CD14-positive monocyte (primary cell): ENCODE results near the gene TRIM29. TPM values are rescaled to one million over a fixed set of nuclear protein-coding genes. Genes with fewer than 3 reads are reported as not detected.

Experiments
- DNase-seq, 3 donors: peaks; one replicate each; pipeline ENCODE4 v3.0.0-alpha.2; 2011 to 2022
- H2AFZ ChIP-seq: 2 replicates; pipeline ENCODE4 v1.6.0; 2012; ENCODE audit warnings: mild to moderate bottlenecking, low read depth, low read length, inconsistent platforms; ENCODE audit not compliant: insufficient read depth, poor library complexity, severe bottlenecking
- H3K27ac ChIP-seq, 2 donors: 1 replicate in 1 of 2; 2 replicates in 1 of 2; pipeline ENCODE4 v1.5.1; 2012 to 2013; ENCODE audit warnings: low read length in 2 of 2, control low read depth in 1 of 2, inconsistent platforms in 1 of 2, low read depth in 1 of 2, mild to moderate bottlenecking in 1 of 2
- H3K27me3 ChIP-seq, 2 donors: one replicate each; pipeline versions ENCODE4 v1.6.0 to v1.6.1; 2011 to 2013; ENCODE audit warnings: low read length in 2 of 2; ENCODE audit not compliant: control insufficient read depth in 2 of 2, insufficient read depth in 2 of 2
- H3K36me3 ChIP-seq, 2 donors: replicated peaks in 1 of 2; 1 replicate in 1 of 2; 2 replicates in 1 of 2; pipeline versions ENCODE4 v1.5.1 to v1.6.1; 2012 to 2013; ENCODE audit warnings: low read length in 2 of 2, control low read depth in 1 of 2, inconsistent platforms in 1 of 2, mild to moderate bottlenecking in 1 of 2; ENCODE audit not compliant: insufficient read depth in 2 of 2, control insufficient read depth in 1 of 2
- H3K4me1 ChIP-seq, 2 donors: 1 replicate in 1 of 2; 2 replicates in 1 of 2; pipeline versions ENCODE4 v1.5.1 to v1.6.1; 2012 to 2013; ENCODE audit warnings: low read length in 2 of 2, control low read depth in 1 of 2, inconsistent platforms in 1 of 2, mild to moderate bottlenecking in 1 of 2, moderate library complexity in 1 of 2; ENCODE audit not compliant: insufficient read depth in 2 of 2, control insufficient read depth in 1 of 2
- H3K4me2 ChIP-seq: replicated peaks from 2 replicates; pipeline ENCODE3; 2012; ENCODE audit warnings: low read length, moderate library complexity, mild to moderate bottlenecking; ENCODE audit not compliant: poor library complexity, severe bottlenecking; ENCODE audit errors: extremely low read depth
- H3K4me3 ChIP-seq, 3 experiments: fragments of 200-600 bp in 1 of 3; sonication (generic) in 1 of 3; replicated peaks in 1 of 3; 1 replicate in 2 of 3; 2 replicates in 1 of 3; pipeline ENCODE4 v1.5.1; 2011 to 2013; ENCODE audit warnings: low read length in 3 of 3, mild to moderate bottlenecking in 3 of 3, control low read depth in 2 of 3, low read depth in 2 of 3, inconsistent platforms in 1 of 3, moderate library complexity in 1 of 3
- H3K79me2 ChIP-seq: 2 replicates; pipeline ENCODE4 v1.6.0; 2012; ENCODE audit warnings: mild to moderate bottlenecking, control low read depth, inconsistent platforms, low read length, moderate library complexity; ENCODE audit not compliant: insufficient read depth
- H3K9ac ChIP-seq: 2 replicates; pipeline ENCODE4 v1.6.0; 2017; ENCODE audit warnings: low read length, mild to moderate bottlenecking; ENCODE audit not compliant: insufficient read depth, poor library complexity, severe bottlenecking
- H3K9me3 ChIP-seq, 2 donors: replicated peaks in 1 of 2; 1 replicate in 1 of 2; 2 replicates in 1 of 2; pipeline versions ENCODE4 v1.5.1 to v1.6.1; 2012 to 2013; ENCODE audit warnings: low read length in 2 of 2, control low read depth in 1 of 2; ENCODE audit not compliant: control insufficient read depth in 1 of 2, insufficient read depth in 1 of 2
- H4K20me1 ChIP-seq: 2 replicates; pipeline ENCODE4 v1.6.0; 2012; ENCODE audit warnings: mild to moderate bottlenecking, low read length, control low read depth, moderate library complexity; ENCODE audit not compliant: insufficient read depth
- H3K27ac Mint-ChIP-seq, 7 donors: one replicate each; pipeline ENCODE4 v1.8.0; 2020; ENCODE audit warnings: mild to moderate bottlenecking in 7 of 7, mixed read lengths in 7 of 7, moderate library complexity in 6 of 7, inconsistent platforms in 2 of 7
- H3K27me3 Mint-ChIP-seq, 3 donors: one replicate each; pipeline ENCODE4 v1.8.0; 2021 to 2022; ENCODE audit warnings: low read depth in 3 of 3, mild to moderate bottlenecking in 3 of 3, mixed read lengths in 3 of 3, moderate library complexity in 3 of 3, inconsistent platforms in 1 of 3
- H3K36me3 Mint-ChIP-seq, 2 donors: one replicate each; pipeline ENCODE4 v1.8.0; 2020; ENCODE audit warnings: mixed read lengths in 2 of 2, inconsistent platforms in 1 of 2, mild to moderate bottlenecking in 1 of 2
- H3K4me1 Mint-ChIP-seq: one replicate; pipeline ENCODE4 v1.8.0; 2020; ENCODE audit warnings: mild to moderate bottlenecking, mixed read lengths
- H3K4me3 Mint-ChIP-seq, 2 donors: one replicate each; pipeline ENCODE4 v1.8.0; 2020; ENCODE audit warnings: mild to moderate bottlenecking in 2 of 2, mixed read lengths in 2 of 2, moderate library complexity in 1 of 2
- H3K9me3 Mint-ChIP-seq, 7 donors: one replicate each; pipeline ENCODE4 v1.8.0; 2020 to 2022; ENCODE audit warnings: mixed read lengths in 7 of 7, mild to moderate bottlenecking in 6 of 7, moderate library complexity in 6 of 7, inconsistent platforms in 2 of 7
- CTCF ChIP-seq: fragments of 200-600 bp; IDR thresholded peaks from one replicate; pipeline ENCODE4 v1.8.0; 2022; ENCODE audit warnings: antibody characterized with exemption, mild to moderate bottlenecking
- WGBS: methylation state at CpG from one replicate; pipeline ENCODE4 v1.1.5; 2013; ENCODE audit warnings: missing lambda C conversion rate; ENCODE audit not compliant: insufficient coverage; 5-methylcytosine and 5-hydroxymethylcytosine counted together
- intact Hi-C, 2 donors: fragments of 100-400 bp; cut with micrococcal nuclease; formaldehyde crosslinking; loops; one replicate each; pipeline versions ENCODE4 v1.15.0 to v1.15.1; 2023
- polyA plus RNA-seq, 3 donors: library from polyadenylated mRNA; depleted of rRNA in 1 of 3; unstranded in 2 of 3; stranded (reverse) in 1 of 3; fragments of 300-500 nt in 2 of 3; fragments of >200 nt in 1 of 3; fragmentation: Illumina TruSeq in 2 of 3; gene quantifications; 1 replicate in 2 of 3; 2 replicates in 1 of 3; pipeline ENCODE4 v1.2.3, GENCODE V29; 2012 to 2021

The TRIM29 gene
- polyA plus RNA-seq, 3 donors = not detected

DNA sequence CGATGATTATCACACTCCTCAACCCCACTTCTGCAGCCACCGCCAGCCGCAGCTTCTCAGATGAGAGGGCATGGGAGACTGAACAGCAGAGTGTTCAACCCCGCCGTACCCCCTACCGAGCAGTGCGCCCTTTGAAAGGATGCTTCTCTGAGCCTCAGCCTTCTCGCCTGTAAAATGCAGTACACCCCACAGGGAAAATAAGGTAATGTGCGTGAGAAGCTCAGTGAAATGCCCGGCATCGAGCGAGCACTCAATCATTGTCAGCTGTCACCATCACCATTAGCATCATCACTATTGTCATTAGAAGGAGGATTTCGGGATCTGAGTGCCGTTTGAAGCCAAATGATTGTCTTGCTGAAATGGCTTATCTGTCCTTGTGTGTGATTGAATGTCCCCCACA is 13.6 kb downstream of the TRIM29 start:
- no peaks in the 10 kb centered on the region for H3K36me3 Mint-ChIP-seq
- no peak for TF ChIP-seq CTCF
- intact Hi-C loops = no loop called here
- H3K27me3 Mint-ChIP-seq = peaks cover 4 to 16% (median 6%) of the 10 kb centered on the region in 3 donors
- no peak overlapping the region for H2AFZ ChIP-seq
- no peak overlapping the region for H3K4me3 ChIP-seq
- H3K27me3 ChIP-seq = no peaks in the 10 kb centered on the region
- no peaks in the 10 kb centered on the region for H3K79me2 ChIP-seq
- H3K36me3 ChIP-seq = no peaks in the 10 kb centered on the region
- no peaks in the 10 kb centered on the region for H3K4me1 ChIP-seq
- no peak overlapping the region for H3K4me3 Mint-ChIP-seq
- no peaks in the 10 kb centered on the region for H3K9me3 Mint-ChIP-seq
- H3K27ac ChIP-seq = no peak overlapping the region
- no peak overlapping the region for H3K4me2 ChIP-seq
- no peaks in the 10 kb centered on the region for H3K4me1 Mint-ChIP-seq
- 94% methylated on average over 6 of the region's 14 CpGs for WGBS
- no peaks in the 10 kb centered on the region for H4K20me1 ChIP-seq
- H3K9ac ChIP-seq = no peak overlapping the region
- no peak overlapping the region for H3K27ac Mint-ChIP-seq
- no peak for DNase-seq
- no peaks in the 10 kb centered on the region for H3K9me3 ChIP-seq

GRCh38 chr11:120123946-120124345 is 14.0 kb downstream of the TRIM29 start:
- 94% methylated on average over 9 of the region's 13 CpGs for WGBS
- no peak overlapping the region for H3K9ac ChIP-seq

More at GRCh38 chr11:120123946-120124345, 14.0 kb downstream of the TRIM29 start:
- no peaks in the 10 kb centered on the region for H3K9me3 ChIP-seq
- Mint-ChIP-seq H3K4me1 (no peaks in the 10 kb centered on the region), H3K36me3 (no peaks in the 10 kb centered on the region), H3K9me3 (no peaks in the 10 kb centered on the region), H3K27ac (no peak overlapping the region), H3K27me3 (peaks cover 4 to 14% (median 6%) of the 10 kb centered on the region in 3 donors), H3K4me3 (no peak overlapping the region)
- no peak for DNase-seq
- no peaks in the 10 kb centered on the region for H4K20me1 ChIP-seq
- TF ChIP-seq CTCF = no peak
- H3K4me2 ChIP-seq = no peak overlapping the region
- no peaks in the 10 kb centered on the region for H3K79me2 ChIP-seq
- no peak overlapping the region for H3K4me3 ChIP-seq
- no peaks in the 10 kb centered on the region for H3K27me3 ChIP-seq
- no peaks in the 10 kb centered on the region for H3K4me1 ChIP-seq
- intact Hi-C loops = no loop called here
- H3K27ac ChIP-seq = no peak overlapping the region
- no peaks in the 10 kb centered on the region for H3K36me3 ChIP-seq
- H2AFZ ChIP-seq = no peak overlapping the region
